Measurements from ENCODE around the gene PROZ. TPM values are rescaled to one million over a fixed set of nuclear protein-coding genes. Genes with fewer than 3 reads are reported as not detected.

The PROZ gene
- total RNA-seq, 4 donors from 2014 or later, result not detected

GRCh38 chr13:113112893-113113845 lies 45.3 kb upstream of the PROZ start:
- Histone ChIP-seq H3K27me3 (peaks cover 9 to 41% (median 11%) of the 10 kb centered on the region in 4 donors), H3K36me3 (no peaks in the 10 kb centered on the region), H3K4me3 (no peak overlapping the region), H3K27ac (no peak overlapping the region), H3K9me3 (no peaks in the 10 kb centered on the region), H3K4me1 (peaks cover 7 to 17% (median 12%) of the 10 kb centered on the region in 3 donors)
- intact Hi-C loops (cut with DNase I), result no loop called here
- WGBS, 2 donors, result 67 to 75% methylated on average over 2 to 7 of the region's 9 CpGs
- no peak for TF ChIP-seq POLR2A (IDR thresholded peaks at IDR 0.05)
- TF ChIP-seq, protein P1, sequence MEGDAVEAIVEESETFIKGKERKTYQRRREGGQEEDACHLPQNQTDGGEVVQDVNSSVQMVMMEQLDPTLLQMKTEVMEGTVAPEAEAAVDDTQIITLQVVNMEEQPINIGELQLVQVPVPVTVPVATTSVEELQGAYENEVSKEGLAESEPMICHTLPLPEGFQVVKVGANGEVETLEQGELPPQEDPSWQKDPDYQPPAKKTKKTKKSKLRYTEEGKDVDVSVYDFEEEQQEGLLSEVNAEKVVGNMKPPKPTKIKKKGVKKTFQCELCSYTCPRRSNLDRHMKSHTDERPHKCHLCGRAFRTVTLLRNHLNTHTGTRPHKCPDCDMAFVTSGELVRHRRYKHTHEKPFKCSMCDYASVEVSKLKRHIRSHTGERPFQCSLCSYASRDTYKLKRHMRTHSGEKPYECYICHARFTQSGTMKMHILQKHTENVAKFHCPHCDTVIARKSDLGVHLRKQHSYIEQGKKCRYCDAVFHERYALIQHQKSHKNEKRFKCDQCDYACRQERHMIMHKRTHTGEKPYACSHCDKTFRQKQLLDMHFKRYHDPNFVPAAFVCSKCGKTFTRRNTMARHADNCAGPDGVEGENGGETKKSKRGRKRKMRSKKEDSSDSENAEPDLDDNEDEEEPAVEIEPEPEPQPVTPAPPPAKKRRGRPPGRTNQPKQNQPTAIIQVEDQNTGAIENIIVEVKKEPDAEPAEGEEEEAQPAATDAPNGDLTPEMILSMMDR (IDR thresholded peaks at IDR 0.05), result no peak
- no peak for DNase-seq

- intact Hi-C loops (cut with DNase I), result no loop called here
- 40 to 83% methylated on average over 1 to 3 of the region's 8 CpGs for WGBS, 2 donors
- TF ChIP-seq, protein P1 (IDR thresholded peaks at IDR 0.05), result no peak
- TF ChIP-seq POLR2A (IDR thresholded peaks at IDR 0.05), result no peak
- peaks cover 9 to 41% (median 11%) of the 10 kb centered on the region in 4 donors for H3K27me3 ChIP-seq
- H3K36me3 ChIP-seq, result no peaks in the 10 kb centered on the region
- H3K9me3 ChIP-seq, result no peaks in the 10 kb centered on the region
- DNase-seq, result no peak
- H3K4me1 ChIP-seq, result peaks cover 7 to 17% (median 12%) of the 10 kb centered on the region in 3 donors
- H3K4me3 ChIP-seq, result no peak overlapping the region
- H3K27ac ChIP-seq, result no peak overlapping the region
These were observed 44.6 kb upstream of the PROZ start for GRCh38 chr13:113113846-113114271.

GRCh38 chr13:113114511-113115362 lies 43.7 kb upstream of the PROZ start:
- WGBS, 2 donors, result 76% methylated on average over 6 of the region's 17 CpGs; no CpG with 5 or more reads in 1 of the 2 donors
- intact Hi-C loops (cut with DNase I), result no loop called here
- no peak for DNase-seq
- H3K27me3 ChIP-seq, result peaks cover 3 to 33% (median 7%) of the 10 kb centered on the region in 4 donors
- H3K36me3 ChIP-seq, result no peaks in the 10 kb centered on the region
- H3K27ac ChIP-seq, result no peak overlapping the region
- no peaks in the 10 kb centered on the region for H3K9me3 ChIP-seq
- peaks cover 7 to 13% (median 12%) of the 10 kb centered on the region in 3 donors for H3K4me1 ChIP-seq
- TF ChIP-seq POLR2A (IDR thresholded peaks at IDR 0.05), result no peak
- TF ChIP-seq, protein P1 (IDR thresholded peaks at IDR 0.05), result no peak
- H3K4me3 ChIP-seq, result no peak overlapping the region

- no peak overlapping the region for H3K4me3 ChIP-seq
- no peaks in the 10 kb centered on the region for H3K36me3 ChIP-seq
- intact Hi-C loops (cut with DNase I), result no loop called here
- H3K9me3 ChIP-seq, result no peaks in the 10 kb centered on the region
- peaks cover 0 to 24% (median 2%) of the 10 kb centered on the region in 4 donors for H3K27me3 ChIP-seq
- WGBS, 2 donors, result 71 to 72% methylated on average over 4 of the region's 21 CpGs
- peaks cover 0 to 5% (median 5%) of the 10 kb centered on the region in 3 donors for H3K4me1 ChIP-seq
- DNase-seq, result no peak
- H3K27ac ChIP-seq, result no peak overlapping the region
- TF ChIP-seq, protein P1 (IDR thresholded peaks at IDR 0.05), result no peak
- no peak for TF ChIP-seq POLR2A (IDR thresholded peaks at IDR 0.05)
These were observed 42.9 kb upstream of the PROZ start for GRCh38 chr13:113115363-113116205.
